RCC 7860 (cell line): ENCODE measurements around the gene KERA.

ENCODE experiments used
- DNase-seq: peaks from one replicate; pipeline ENCODE4 v3.0.0-alpha.2; 2015; ENCODE audit warnings: low spot score
- FAIRE-seq: peaks from 2 replicates; lab custom pipeline; 2012; peaks lifted over from hg19 to GRCh38; lab: Jason Lieb, UNC

Gene KERA

DNA sequence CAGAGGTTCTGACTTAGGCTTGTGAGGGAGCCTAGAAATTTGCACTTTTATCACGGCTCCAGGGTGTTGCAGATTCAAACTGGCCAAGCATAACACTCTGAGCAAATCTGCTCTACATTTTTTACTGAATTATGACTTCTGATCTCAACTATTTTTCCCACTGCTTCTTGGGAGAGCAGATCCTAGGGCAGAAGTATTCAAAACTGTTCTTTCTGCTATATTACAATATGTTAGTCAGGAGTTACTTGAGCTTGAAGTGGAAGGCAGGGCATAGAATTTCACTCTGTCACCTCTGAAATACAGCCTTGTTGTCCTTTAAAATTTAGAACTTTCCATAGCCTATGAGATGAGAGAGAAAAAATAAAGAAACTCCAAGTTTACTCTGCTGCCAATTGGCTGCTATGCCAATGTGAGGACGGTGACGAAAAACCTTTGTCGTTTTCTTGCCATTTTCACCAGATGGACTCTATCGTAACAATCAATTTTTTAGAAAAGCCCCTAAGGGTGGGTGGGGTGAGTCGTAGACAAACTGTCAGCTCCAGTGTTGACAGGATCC is 16.4 kb upstream of the KERA start:
- FAIRE-seq (no peak), DNase-seq (no peak)

DNA sequence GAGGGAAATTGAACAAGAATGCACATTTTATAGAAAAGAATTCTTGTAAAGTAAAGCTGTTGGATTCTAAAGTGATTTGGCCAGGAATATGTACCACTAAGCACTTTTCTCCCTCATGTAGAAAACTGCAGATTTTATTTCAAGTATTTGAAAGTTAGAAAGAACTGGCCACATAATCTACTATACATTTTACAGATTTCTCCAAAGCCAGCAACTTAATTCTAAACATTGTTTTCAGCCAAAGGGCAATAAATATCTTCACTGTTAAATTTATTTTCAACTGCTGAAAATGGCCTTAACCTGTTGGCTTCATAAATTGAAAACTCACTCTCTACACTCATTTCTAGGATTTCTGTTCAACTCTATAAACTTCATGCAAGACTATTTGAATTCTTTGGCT is 15.6 kb upstream of the KERA start:
- DNase-seq (no peak), FAIRE-seq (no peak)

DNA sequence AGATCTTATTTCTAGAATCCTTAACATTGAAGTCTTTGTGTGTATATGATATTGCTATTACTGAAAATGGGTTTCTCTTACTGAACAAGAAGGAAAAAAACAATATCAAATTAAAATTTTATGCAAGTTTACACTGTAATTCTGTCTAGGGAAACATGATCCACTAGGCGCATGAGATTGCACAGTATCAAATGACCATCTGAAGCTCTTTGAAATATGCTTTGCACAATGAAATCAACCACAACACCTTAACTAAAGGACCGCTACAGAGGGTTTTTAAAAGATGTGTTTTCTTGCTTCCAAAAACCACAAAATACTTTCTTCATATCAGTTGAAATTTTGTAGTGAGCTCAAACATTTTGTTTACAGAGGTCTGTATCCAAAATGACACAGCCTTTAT is 15.1 kb upstream of the KERA start:
- FAIRE-seq (no peak), DNase-seq (no peak)

DNA sequence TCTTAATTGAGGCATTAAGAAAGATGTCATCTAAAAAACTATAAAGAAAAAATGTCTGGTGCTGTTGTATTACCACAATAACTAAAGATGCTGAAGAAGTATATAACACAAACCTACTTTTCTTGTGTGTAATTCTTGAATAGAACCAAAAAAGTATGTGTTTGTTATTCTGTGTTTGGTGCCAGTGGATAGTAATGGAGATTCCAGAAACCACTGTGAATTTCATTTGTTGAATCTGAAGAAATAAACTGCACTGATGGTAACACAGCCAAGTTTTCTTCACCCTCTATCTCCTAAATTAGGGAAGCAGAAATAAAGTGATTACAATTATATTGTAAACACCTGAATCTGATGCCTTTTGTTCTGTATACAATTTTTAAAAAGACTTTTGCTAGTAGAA is 13.1 kb upstream of the KERA start:
- DNase-seq, result no peak
- FAIRE-seq, result no peak

DNA sequence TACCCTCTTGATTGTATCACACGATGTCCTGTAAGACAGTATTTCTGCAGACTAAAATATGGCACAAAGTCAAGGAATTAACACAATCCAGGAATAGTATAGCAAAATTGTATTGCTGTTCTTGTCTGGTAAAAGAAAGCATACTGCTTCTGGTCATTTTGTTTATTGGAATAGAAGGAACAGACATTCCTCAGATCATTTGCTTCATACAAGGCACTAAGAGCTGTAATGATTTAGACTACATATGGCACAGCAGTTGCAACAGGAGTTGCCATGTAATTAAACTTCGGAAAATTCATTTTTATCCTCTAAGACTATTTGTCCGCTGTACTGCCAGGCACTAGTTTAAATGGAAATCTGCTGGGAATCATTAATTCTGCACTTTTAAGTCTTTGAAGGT is 7.6 kb upstream of the KERA start:
- FAIRE-seq (no peak), DNase-seq (no peak)

DNA sequence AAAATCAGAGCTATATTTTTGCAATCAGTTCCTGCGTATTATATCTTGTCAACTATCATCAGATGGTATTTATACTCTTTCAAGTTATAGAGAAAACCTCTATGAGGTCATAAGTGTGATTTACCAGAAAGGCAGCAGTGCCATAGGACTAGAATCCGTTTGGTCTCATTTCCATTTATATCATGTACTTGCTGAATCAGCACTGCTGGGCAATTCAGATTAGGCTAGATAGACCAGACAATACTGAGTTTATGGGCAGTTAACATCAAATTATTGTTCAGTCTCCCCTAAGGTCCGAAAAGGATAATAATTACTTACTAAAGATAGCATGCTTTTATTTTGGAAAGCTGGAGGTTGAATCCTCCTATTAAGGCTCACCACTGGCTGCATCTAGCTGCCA is 6.8 kb upstream of the KERA start:
- DNase-seq (no peak), FAIRE-seq (no peak)

DNA sequence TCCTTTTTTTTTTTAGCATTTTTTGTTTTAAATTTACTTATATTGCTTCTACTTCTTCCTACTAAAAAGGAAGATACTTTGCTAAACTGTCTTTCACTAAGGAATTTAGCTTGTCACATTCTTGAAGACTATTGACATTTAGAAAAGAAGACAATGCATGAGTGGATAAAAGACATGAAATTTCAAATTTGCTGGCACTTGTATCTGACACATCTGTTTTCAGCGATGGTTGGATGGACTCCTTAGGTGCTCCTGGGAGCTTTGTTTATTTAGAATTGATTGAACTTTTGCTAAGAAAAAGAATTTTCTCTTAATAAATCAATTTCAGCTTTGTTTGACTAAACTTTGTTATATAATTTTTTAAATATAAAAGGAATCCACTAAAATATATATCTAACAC is 3.3 kb upstream of the KERA start:
- FAIRE-seq, result no peak
- no peak for DNase-seq

DNA sequence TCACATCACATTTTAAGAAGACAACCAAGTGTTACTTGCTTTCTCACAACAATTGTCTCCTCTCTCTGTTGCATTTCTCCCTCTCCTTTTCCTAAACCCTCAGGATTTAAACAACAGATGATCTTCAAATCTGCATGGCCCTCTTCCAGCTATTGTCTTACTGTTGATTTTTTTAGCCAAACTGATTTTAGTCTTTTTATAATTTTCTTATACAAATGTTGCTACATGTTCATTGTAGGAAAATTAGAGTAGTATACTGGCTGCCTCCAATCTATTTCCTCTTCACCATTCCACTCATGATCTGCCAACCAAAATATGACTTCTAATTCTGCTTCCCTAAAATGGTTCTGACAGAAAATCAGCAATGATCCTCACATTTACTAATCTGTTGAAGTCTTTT is 1.4 kb upstream of the KERA start:
- no peak for DNase-seq
- FAIRE-seq, result no peak

DNA sequence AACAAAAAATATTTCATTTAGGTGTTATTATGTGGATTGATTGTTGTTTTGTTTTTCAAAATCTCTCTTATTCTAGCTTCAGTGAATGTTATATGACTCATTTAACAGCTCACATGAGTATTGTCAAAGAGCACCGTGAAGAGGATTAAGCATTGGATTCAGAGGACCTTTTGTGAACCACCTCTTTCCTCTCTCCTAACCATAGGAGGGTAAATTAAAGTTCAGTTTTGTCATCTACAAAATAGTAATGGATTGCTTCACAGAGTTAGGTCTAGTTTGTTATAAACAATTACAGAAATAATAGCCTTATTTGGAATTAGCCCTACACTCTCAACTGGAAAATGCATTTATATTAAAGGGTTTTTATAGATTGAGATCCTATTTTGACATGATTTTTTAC is 962 bp upstream of the KERA start:
- DNase-seq (no peak), FAIRE-seq (no peak)

DNA sequence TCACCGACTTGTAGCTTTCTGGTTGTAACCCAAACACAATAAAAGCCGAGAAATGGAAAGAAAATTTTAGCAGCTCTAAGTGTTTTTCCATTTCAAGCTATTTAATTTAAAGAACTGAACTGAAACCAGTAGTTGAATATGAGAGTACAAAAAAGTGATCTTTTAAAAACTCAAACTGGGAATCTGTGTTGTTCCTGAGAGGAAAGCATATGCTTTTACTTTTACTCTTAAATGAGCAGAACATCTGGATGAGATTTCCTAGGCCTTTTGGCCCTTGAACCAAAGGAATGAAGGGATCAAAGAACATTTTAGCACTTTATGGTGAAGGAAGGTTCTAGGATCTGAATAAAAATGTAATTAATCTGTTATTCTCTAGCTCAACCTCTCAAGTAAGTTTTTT is 1.3 kb downstream of the KERA start:
- DNase-seq (no peak), FAIRE-seq (no peak)

DNA sequence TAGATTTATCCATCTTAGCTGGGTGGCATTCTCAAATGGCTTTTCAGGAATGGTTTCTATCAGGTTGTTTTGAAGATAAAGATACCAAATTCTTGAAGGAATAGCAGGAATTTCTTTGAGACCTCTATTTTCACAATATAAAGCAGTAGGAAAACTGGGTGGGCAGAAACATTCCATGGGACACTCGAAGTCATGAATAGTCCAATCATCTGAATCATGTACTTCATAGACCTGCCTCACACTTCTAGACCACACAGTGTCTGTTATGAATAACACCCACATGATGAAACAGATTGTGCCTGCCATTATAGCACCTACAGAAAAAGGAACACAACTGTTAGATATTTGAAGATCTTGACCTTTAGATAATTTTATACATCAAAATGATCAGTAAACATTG is 1.8 kb downstream of the KERA start:
- DNase-seq, result no peak
- FAIRE-seq, result no peak

DNA sequence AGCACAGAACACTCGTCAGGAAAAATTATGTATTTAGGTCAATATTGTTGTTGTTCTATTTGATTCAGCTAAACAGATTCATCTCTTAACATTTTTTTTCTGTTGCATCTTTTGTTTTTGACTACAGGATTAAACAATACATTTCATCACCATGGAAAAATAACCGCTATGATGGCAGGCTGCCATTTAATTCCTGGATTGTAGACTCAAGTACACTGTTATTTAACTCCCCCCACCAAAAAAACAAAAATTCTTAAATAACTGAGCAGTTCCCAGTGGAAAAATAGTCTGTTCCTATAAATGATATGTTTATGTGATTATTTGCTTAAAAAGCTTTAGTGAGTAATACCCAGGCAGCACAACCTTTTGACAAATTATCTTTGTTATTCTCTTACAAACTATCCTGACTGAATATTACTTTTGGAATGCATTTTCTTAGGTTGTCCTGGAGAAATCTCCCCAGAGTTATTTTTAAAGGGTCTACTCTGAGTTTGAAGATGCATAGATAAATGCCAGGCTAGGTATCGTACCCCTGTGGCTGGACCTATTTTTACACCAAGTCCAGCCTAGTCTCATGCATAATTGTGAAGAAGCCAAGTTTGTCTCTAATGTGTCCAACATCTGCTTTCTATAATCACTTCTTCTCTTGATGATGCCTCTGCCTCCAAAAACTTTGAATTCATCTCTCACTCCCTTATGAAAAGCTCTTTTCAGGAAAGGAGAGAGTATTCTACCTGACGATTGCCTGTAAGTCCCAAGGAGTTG is 3.7 kb downstream of the KERA start:
- no peak for FAIRE-seq

DNA sequence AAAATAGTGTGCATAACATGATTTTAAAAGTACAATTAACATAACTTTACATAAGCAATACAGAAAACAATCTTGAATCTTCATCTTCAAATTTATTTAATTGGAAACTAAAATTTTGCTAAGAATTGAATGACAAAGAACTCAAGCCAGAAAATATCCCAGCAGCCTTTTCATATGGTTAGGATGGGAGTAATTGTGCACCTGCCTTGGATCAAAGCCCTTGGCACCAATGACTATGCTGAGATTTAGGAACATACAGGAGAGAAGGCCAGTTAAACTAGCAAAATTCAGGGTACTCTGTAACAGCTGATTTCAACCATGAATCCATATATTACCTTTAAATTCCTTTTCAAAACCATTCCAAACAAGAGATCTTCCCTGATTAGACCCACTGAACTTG is 5.8 kb downstream of the KERA start:
- FAIRE-seq, result no peak
- DNase-seq, result no peak

More for the DNA sequence above, 3.7 kb downstream of the KERA start:
- DNase-seq, result no peak

DNA sequence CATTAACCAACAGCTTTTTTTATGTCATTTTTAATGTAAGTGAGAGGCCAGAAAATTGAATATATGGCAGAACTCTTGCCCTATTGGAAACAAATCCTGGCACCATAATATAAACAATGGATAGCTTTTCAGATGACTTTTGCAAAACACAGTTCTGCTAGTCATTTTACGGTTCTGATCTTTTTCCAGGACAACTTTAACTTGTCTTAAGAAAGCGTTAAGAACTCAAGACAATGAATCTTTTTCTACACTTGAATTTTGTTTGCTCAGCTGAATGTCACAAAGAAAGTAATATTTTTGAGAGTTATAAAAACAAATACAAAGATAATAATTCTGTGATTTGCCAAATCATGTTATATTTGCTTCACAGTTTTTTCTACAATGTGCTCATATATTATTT is 13.2 kb downstream of the KERA start:
- FAIRE-seq, result no peak
- no peak for DNase-seq

DNA sequence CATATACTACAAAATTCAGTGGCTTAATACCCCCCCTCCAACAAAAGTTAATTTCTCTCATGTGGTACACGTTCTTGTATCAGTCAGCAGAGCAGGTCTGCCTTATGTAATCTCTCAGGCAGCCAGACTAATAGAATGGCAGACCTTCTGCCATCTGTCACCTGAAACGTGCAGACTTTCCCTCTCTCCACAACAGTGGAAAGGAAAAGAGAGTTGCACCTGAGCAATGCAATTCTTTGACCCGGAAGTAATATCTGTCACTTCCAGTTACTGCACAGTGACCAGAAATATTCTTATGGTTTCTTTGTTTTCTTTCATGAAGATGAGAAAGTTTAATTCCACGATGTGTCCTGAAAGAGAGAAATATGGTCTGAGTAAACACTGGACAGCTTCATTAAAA is 14.4 kb downstream of the KERA start:
- FAIRE-seq, result no peak
- no peak for DNase-seq

DNA sequence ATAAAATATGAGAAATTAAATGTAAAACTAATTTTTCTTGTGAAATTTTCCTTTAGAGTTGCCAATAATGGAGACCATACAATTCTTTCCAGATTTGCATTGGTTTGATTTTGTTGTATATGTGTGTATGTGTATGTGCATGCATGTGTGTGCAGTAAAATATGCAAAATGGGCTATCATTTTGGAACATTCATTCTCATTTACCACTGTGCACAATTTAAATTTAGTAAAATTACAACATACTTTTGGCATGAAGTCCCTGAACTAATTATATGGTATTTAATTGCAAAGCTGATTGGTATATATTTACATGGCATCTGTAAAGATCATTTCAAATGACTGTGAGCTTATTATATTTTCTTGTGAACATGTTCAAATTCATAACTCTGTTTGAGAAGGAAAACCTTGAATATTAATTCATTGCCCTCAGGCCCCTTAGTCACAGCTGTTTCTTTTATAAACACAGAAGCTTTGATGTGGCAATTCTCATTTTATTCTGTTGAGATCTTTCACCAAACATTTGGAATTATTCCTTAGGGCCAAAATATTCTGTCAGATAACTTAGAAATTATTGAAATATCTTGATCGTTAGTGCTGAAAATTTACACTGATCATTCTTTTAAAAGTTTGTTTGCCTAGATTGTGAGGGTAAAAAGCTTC is 17.6 kb downstream of the KERA start:
- FAIRE-seq (no peak), DNase-seq (no peak)

DNA sequence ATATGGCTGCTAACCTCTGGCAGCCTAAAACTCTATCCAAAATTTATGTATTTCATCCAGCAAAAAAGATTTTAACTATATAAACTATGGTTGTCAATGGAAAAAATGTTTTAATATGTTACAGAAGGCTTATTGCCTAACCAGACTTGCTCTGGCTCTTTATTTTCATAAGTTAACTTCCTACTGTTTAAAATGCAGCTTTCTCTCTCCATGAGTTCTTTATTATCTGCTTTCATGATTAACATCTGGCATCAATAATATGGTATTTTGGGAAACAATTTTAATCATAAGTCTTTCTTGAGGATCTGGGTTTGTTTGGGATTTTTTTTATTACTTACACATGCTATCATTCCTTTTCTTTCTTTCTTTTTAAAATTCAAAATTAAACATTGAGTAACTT is 20.5 kb downstream of the KERA start:
- DNase-seq (no peak), FAIRE-seq (no peak)

DNA sequence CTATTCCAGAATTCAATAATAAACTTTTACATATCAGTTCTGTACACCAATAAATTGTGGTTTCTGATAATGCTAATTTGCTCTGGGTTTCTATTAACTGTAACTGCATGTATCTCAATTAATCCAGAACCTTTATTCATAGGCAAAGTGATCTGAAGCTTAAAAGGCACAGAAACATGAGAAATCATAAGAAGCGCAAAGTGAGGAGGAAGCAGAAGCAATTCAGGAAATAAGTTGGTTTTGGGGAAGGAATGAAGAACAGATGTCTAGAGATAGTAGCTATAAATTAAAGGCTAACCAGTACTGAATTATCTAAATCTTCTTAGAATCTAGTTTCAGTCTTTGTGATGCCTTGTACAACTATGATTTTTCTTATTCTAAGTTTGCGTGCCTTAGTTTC is 24.6 kb downstream of the KERA start:
- FAIRE-seq (no peak), DNase-seq (no peak)

DNA sequence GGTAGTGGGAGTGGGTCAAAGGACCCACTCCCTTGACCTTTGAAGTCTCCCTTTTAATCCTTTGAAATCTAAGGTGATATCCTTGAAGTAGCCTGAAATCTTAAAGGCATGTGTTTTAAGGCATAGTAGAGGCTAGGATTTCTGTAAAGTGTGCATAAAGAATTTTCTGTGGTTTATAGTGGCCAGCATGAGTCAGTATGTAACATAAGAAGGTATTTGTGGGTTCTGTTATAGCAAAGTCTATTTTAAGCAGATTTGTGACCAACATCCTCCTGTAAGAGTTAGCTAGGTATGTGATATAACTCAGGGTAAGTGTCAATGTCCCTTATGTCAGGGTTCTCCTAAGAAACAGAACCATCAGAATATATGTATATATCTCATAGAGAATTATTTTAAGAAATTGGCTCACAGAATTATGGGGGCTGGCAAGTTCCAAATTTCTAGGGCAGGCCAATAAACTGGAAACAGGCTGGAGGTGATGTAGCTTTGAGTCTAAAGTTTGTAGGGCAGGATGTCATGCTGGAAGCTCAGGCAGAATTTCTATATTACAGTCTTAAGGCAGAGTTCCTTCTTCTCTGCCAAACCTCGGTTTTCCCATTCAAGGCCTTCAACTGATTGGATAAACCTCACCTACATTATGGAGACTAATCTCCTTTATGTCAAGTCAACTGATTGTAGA is 34.4 kb downstream of the KERA start:
- peak; percentile 74 for DNase-seq
- peak; percentile 90 for FAIRE-seq

DNA sequence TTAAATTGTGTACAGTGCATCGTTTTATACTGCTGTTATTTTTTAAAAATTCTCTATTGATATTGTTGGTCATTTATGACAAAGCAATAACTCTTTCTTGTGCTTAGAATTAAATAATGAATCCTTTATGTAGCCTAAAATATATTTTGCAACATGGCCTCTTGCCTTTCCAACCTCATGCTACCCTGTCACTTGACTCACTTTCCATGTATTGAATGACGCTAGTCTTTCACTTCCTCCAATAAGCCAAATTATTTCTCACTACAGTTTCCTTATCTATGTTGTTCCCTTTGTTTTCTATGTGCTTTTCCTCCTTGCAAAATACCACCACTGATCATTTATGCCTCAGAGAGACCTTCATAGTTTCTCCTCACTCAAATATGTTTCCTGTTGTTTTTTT is 36.7 kb downstream of the KERA start:
- FAIRE-seq, result no peak
- DNase-seq, result no peak

DNA sequence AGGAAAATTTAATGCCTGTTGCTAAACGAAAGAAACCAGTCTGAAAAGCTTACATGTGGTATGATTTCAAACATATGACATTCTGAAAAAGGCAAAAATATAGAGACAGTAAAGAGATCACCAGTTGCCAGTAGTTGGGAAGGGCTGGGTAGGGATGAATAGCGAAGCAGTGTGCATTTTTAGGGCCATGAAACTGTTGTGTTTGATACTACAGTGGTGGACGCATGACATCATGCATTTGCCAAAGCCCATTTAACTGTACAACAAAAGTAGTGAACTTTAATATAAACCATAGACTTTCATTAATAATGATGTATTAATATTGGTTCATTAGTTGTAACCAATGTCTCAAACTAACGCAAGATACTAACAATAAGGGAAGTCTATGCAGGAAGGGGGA is 38.4 kb downstream of the KERA start:
- DNase-seq (no peak), FAIRE-seq (no peak)
